Measurements from ENCODE around the gene POLR2L.
A peak's percentile ranks its signal among the peaks of the same experiment; 100 is the strongest.

The POLR2L gene

DNA sequence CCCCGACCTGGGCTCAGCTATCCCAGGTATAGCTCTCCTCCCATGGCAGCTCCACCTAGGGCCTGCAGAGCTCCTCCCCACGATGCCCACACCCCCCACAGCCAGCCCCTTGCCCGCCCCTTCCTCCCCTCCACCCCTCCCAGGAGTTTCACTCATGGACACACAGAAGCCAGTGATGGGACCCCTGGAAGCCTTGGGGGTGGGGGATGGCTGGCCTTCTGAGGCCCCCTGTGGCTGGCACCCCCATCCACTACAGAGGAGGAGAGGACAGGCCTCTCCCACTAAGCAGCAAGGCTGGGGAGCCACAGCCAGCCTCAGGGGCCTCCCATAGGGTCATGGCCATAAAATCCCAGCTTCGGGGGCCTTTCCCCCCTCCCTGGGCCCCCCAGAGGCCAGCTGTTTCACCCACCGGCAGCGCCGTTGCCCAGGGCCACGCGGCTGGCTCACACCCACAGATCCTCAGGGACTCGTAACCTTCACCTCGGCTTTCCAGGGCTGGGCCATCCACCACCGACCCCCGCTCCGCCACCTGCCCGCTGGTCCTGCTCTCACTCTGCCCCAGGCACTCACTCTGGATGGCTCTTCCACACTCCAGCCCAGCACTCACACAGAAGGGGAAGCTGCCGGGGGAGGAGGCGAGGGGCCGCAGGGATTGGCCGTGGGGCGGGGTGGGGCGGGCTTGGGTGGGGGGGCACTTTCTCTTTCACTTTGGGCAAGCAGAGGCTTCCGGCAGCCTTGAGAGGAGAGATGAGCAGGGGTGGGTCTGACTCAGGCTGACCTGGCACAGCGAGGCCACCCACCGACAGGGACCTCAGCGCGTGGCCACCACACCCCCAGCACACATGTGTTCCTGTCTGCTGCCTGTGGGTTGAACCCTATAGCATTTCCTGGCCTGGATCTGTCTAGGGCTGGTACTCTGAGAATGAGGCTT, 46.4 kb downstream of the POLR2L start:
- DNase-seq (ENCODE audit: low read depth in 3 of 3), result peak; percentile 66 to 75 (median 69)

DNA sequence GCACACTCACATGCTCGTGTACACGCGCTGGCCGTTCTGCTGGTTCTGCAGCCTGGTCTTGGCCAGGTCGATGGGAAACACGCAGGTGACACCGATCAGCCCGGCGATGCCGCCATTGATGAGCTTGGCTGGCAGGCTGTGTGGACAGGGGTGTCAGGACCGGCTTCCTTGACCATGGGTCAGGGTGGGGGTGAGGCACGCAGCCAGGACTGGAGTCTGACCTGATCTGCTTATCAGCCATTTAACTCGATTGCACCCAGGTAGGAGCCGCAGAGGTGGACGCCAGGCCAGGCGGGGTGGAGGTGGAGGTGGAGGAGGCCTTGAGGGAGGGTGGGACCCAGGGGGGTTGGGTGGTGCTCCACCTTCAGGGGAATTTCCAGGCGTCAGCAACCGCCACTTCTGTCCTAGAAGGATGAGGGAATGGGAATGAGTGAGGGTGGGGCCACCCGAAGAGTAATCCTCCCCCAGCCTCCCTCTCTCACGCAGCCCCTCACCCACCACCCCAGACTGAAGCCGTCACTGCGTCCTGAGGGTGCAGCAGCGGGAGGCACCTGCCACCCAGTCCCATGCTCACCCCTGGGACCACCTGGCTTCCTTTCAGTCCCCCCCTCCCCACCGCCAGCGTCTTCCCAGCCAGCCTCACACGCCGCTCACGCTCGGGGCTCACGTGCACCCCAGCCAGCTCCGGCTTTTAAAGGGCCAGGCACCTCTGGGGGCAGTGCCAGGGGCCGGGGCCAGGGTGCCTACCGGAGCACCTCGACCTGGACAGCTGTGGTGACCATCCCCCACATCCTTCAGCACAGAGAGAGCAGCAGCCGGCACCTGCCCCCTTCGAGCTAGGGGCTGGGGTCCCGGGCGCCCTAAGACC, 47.3 kb downstream of the POLR2L start:
- DNase-seq (ENCODE audit: low read depth in 3 of 3), result no peak

GRCh38 chr11:794013-794765, 48.1 kb downstream of the POLR2L start:
- DNase-seq (ENCODE audit: low read depth in 3 of 3), result no peak

GRCh38 chr11:793556-793955, 48.8 kb downstream of the POLR2L start:
- no peak for DNase-seq (ENCODE audit: low read depth in 3 of 3)

DNA sequence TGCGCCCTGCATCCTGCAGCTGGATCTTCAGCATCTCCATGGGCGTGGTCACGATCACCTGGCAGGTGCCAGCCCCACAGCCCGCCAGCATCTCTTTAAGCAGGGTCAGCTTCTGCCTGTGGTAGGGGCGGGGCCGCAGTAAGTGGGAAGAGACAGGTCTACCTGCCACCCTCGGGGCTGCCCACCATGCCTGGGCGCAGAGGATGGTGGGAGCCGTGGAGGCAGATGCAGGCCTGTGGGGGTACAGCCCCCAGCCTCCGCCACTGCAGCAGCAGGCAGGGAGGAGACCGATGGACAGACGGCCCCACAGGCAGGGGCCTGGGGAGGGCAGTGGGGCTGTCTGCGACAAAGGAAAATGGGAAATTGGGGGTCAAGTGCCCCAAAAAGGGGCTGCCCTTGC, 49.5 kb downstream of the POLR2L start:
- DNase-seq (ENCODE audit: low read depth in 3 of 3), result no peak

DNA sequence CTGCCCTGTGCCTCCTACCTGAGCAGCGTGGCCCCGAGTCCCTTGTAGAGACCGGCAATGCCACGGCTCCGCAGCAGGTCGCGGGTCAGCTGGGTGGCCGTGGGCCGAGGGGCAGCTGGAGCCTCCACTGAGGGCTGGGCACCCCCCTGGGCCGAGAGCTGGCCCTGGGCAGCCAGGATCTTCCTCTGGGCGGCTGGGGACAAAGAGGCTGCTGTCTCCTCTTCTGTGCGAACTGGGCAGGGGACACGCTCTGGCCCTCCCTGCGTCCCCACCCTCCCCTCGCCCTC, 49.9 kb downstream of the POLR2L start:
- no peak for DNase-seq (ENCODE audit: low read depth in 3 of 3)

DNA sequence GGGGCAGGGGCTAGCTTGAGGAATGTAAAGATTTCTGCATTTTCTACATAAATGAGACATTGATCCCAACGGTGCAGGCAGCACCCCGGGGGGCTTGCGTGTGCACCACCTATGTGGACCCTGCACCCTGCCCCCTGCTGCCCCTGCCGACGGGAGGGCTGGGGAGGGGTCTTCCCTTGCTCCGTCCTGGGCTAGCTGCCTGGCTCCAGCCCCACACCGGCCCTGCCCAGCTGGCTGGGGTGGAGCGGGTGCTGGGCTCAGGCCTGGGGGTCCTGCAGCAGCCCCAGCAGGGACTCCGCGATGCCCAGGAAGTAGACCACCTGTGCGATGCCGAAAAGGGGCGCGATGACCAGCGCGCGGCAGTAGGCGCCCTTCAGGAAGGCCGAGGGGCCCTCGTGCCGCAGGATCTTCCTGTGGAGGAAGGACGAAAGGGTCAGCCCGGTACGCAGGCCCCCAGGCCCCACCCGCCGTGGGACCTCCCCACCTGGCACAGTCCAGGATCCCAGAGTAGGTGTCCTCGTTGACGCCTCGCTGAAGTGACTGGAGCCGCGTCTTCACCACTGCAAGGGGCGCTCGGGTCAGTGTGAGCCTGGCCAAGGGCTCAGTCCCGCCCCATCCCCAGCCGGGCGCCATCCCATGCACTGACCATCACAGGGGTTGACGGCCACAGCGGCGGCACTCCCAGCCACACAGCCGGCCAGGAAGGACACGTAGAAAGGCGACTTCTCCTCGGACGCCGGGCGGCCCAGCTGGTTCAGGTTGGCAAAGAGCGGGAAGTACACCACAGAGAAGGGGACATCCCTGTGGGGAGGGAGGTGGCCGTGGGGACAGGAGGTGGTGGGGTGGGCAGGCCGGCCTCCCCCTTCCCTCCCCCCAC, 50.4 kb downstream of the POLR2L start:
- DNase-seq (ENCODE audit: low read depth in 3 of 3), result no peak

DNA sequence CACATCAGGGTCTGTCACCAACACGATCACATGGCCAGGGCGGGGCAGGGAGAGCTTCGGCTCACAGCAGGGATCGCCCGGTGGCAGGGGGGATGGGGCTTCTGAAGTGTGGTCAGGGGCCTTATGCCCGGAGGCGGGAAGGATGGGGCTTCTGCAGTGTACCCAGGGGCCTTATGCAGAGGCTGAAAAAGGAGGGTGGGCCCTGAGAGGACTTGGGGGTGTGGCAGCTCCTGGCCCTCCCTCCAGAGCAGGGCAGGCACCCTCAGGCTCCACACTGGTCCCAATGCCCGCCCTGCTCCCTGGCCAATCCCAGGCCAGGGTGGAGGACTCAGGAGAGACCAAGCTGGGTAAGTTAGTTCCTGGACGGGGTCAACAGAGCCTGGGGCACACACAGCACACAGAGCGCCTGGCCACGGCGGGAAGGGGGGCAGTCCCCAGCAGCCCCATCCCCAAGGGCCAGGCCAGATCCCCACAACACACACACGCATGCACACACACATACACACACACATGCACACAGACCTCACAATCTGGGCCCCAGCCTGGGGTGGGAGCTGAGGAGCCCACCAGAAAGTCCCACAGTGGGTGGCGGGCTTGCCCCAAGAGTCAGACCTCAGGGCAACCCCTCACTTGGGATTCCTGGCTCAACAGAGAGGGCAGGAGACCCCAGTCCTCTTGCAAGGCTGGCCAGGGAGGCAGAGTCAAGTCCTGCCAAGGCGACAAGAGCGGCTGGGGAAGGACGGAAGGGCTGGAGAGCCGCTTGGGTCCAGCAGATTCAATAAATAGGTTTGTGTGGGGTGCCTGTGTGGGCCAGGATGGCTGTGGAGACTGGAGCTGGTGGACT, 51.4 kb downstream of the POLR2L start:
- DNase-seq (ENCODE audit: low read depth in 3 of 3), result no peak

GRCh38 chr11:789943-790342, 52.4 kb downstream of the POLR2L start, which contains the start of gene CEND1:
Gene CEND1, minus strand, starts transcription at chr11:790090. Its CDS starts 1,514 bp downstream, at chr11:788576.
- DNase-seq (ENCODE audit: low read depth in 3 of 3), result peak in 1 of 3 experiments; percentile 35

Data from stimulated activated CD4-positive, alpha-beta T cell treated with anti-CD3 and anti-CD28 coated beads, TNF-alpha, amount 100 ng/mL, for 4 hours (primary cell).